Effector CD8-positive, alpha-beta T cell (primary cell): Measurements from ENCODE around the gene BCL11B.
A peak's percentile ranks its signal among the peaks of the same experiment; 100 is the strongest.

Experiments used
- DNase-seq: peaks from one replicate; lab custom pipeline; 2025; lab: John Stamatoyannopoulos, UW
- total RNA-seq, 4 experiments: gene quantifications; one replicate each; lab custom pipeline; 2026; lab: John Stamatoyannopoulos, UW

Gene BCL11B
- total RNA-seq, result 159 to 477 (median 385) reads per million in 4 experiments

DNA sequence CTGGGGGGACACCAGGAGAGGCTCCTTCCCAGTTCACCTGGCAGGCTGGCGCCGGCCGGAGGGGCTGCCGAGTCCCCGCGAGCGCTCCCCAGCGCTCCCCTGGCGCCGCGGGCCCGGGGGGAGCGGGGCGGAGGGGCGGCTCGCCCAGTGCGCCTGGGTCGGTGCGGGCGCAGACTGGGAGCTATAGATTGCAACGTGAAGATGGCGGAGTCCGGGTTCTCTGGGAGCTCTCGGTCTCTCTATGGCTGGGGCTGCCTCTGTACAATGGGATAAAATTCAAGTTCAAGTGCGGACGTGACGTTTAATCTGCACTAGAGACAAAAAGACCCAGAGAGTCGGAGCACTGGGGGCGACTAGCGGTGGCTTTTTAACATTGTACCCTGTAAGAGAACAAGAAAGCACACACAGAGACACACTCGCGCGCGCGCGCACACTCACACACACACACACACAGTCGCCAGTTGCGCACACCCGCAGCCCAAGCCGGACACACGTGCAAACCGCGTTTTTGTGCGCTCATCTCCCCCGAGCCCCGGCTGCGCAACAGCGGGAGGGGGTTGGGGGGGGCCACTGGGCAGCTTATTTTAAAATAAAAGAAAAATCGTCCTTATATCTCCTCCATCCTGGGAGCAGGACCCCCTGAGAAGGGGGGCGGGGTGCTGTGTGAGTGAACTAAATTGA is at the start of gene BCL11B:
Gene BCL11B (minus strand): TSS at position 247 of the 681 bp plus-strand sequence. CDS start 979 bp downstream, outside the sequence.
- DNase-seq, result peak; percentile 80

DNA sequence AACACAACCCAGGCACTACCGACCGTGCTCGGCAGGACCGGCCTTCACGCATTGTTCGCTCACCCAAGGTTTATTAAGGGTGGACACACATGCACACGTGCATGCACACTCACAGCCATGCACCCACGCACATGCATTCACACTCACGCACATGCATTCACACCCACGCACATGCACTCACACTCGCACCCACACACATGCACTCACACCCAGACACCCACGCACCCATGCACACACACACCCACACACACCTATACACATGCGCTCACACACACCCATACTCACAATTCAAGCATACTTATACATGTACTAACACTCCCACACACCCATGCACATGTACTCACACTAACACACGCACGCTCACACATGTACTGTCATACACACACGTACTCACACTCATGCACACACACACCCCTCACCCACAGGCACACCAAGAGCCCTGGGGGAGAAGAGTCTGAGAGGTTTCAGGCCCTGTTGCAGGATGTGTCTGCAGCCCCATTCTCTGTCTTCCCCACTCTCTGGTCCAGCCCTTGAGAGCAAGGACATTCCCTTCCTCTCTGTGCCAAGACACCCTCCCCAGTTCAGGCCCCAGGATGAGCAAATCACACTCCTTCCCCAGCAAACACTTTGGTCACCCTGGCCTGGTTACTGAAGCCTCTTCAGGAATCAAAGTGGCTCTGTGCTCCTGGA is 49.4 kb upstream of the BCL11B start:
- no peak for DNase-seq

DNA sequence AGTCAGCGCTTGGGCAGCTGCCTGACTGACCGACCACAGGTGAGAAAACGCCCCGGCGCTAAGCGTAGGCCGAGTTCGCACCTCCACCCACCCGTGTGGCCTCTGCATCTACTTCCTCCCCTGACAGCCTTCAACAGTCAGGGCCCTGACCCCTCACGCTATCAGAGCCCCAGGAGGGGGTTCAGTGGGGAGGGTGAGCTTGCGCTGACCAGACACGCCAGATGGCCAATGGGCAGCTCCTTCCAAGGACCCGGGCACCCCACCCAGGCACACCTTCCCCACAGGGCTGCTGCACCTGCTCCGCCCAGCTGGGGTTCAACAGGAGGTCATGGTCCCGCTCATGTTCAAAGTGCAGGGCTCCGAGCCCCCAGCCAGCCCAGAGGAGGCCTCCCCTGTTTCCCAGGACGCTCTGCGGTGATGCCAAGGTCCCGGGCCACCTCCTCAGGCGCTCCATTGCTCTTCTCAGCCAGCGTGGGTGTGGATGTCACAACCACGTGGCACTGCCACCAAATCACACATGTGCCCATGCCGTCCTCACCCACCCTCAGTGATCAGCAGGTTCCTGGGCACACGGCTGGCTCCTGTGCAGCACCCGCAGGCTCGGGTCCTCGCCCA is 48.7 kb upstream of the BCL11B start:
- DNase-seq, result no peak

- DNase-seq, result peak; percentile 52
Observed at GRCh38 chr14:99320105-99320572, 48.1 kb upstream of the BCL11B start.

GRCh38 chr14:99318959-99319295 is 46.9 kb upstream of the BCL11B start:
- no peak for DNase-seq

DNA sequence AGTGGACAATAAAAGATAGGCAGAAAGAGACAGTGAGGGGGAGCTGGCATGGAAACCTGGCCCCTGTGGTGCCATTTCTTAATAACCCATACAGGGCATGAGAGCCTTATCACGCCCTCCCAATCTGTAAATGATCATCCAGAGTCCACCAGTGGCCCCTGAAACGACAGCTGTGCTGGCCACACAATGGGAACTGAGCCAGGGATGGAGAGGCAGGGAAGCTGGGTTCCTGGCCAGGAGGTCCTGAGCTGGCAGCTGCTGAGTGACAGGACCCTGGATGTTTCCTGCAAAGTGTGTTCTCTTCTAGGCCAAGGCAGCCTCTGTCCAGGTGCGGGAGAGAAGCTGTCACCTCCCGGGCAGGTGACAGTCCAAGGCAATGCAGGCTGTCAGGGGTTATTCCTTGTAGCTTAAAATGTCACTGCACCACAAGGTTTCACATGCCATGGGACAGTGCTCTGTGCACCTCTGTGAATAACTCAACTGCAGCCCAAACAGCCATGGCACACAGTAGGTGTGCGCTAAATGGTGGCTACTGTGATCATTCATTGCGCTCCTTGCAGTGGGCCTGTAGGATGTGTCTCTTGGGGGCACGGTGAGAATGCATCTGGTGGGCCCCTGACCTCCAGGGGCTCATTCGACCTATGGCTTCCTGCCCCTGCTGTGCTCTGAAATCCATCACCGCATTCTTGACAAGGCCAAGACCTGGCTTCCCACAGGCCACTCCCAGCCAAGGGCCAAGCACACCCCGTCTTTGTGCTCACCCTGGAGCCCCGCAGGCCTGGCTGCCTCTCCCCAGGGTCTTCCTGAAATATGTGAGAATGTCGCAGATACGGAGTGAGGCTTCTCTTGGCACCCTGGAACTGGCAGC is 46.3 kb upstream of the BCL11B start:
- DNase-seq, result no peak

DNA sequence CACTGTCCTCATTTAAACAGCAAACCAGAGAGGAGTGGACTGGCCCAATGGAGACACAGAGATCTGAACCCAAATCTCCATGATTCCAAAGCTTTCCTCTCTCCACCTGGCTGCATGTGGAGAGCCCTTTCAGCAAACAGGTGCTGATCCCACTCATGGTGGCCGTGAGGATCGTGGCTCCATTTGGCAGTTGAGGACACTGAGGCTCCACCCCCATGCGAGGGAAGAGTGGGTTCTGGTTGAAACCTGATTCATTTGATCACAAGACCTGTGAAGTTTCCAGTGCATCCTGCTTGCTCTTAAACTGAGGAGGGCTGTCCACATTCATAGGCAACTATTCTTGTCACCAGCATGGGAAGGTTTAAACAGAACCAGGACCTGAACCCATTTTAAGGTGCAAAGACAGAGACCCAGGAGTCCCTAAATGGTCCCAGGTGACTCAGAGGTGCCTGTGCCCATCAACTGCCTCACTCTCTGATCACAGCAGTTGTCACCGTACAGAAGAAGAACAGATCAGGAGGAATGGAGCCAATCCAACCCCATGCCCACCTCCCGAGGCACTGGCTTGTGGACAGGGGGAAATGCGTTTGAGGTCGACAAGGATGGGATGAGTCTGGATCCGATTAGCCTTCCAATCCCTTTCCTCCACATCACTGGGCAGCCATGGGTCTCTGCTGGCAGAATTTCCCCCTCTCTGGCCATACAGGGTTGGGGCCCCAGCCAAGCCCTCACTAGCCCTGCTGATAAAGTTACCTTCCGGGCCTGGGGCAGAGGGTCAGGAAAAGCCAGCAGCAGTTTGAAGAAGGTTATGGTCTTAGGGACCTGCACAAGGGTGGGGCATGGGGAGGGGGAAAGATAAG is 45.5 kb upstream of the BCL11B start:
- DNase-seq, result no peak

- DNase-seq, result no peak
Observed at GRCh38 chr14:99316281-99317163, 44.5 kb upstream of the BCL11B start.

- DNase-seq, result no peak
Observed at GRCh38 chr14:99315197-99315596, 43.2 kb upstream of the BCL11B start.

GRCh38 chr14:99314623-99315022 is 42.6 kb upstream of the BCL11B start:
- DNase-seq, result no peak

GRCh38 chr14:99313234-99313633 is 41.2 kb upstream of the BCL11B start:
- no peak for DNase-seq

DNA sequence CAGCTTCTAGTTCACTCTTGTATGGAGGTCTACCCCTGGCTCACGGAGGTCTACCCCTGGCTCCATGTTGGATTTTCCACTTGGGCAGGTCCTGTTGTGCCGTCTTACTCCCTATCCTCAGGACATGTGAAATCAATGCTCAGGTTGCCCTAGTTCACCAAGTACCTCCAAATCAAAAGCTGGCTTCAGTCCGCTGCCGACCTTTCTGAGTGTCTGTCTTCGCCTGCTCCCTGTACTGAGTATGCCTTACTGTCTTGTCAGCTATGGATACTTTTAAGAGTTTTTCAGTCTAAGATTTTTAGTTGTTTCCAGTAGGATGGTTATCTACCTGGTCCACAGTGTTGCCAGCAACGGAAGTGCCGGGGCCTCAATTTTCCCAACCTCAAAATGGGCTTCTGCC is 40.1 kb upstream of the BCL11B start:
- no peak for DNase-seq

GRCh38 chr14:99309220-99309766 is 37.3 kb upstream of the BCL11B start:
- no peak for DNase-seq

GRCh38 chr14:99304208-99304607 is 32.2 kb upstream of the BCL11B start:
- no peak for DNase-seq

- DNase-seq, result no peak
Observed at GRCh38 chr14:99300190-99300589, 28.2 kb upstream of the BCL11B start.

GRCh38 chr14:99296517-99296916 is 24.5 kb upstream of the BCL11B start:
- DNase-seq, result no peak

- no peak for DNase-seq
Observed at GRCh38 chr14:99289394-99290189, 17.6 kb upstream of the BCL11B start.

DNA sequence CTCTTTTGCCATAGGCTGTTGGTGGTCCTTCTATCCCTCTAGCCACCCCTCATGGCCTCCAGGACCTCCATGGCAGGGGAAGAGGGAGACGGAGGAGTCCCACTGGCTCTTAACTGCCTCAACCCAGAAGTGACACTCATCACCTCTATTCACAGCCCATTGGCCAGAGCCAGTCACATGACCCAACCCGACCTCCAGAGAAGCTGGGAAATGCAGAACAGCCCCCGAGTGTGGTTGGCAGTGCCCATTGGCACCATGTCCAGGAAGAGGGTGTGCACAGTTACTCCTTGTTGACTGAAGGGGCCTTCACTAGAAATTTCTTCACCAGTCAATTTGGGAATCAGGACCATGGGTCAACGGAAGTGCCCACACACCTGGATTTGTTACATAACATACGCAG is 17.0 kb upstream of the BCL11B start:
- no peak for DNase-seq
